Kidney (tissue), 14 donors: ENCODE measurements around the gene SMIM12. TPM values are rescaled to one million over a fixed set of nuclear protein-coding genes. Genes with fewer than 3 reads are reported as not detected.

Experiments used
- DNase-seq, 5 donors: peaks; one replicate each; pipeline ENCODE4 v3.0.0-alpha.2; 2013 to 2020
- FAIRE-seq: peaks from 2 replicates; lab custom pipeline; 2012; peaks lifted over from hg19 to GRCh38; lab: Jason Lieb, UNC
- H3K27ac ChIP-seq, 2 donors: one replicate each; pipeline ENCODE4 v1.7.0; 2013; ENCODE audit warnings: low read depth in 2 of 2, low read length in 2 of 2, inconsistent platforms in 1 of 2
- H3K27me3 ChIP-seq: one replicate; pipeline ENCODE4 v1.7.1; 2013; ENCODE audit warnings: low read length, inconsistent platforms; ENCODE audit not compliant: control insufficient read depth, insufficient read depth
- H3K36me3 ChIP-seq, 3 donors: one replicate each; pipeline versions ENCODE4 v1.7.0 to v1.7.1; 2013; ENCODE audit warnings: low read length in 3 of 3, control low read depth in 1 of 3, inconsistent platforms in 1 of 3; ENCODE audit not compliant: insufficient read depth in 3 of 3, control insufficient read depth in 2 of 3
- H3K4me1 ChIP-seq, 3 donors: one replicate each; pipeline versions ENCODE4 v1.7.0 to v1.7.1; 2013; ENCODE audit warnings: low read length in 3 of 3, inconsistent platforms in 1 of 3, low read depth in 1 of 3; ENCODE audit not compliant: control insufficient read depth in 2 of 3, insufficient read depth in 2 of 3
- H3K4me3 ChIP-seq, 3 donors: one replicate each; pipeline versions ENCODE4 v1.7.0 to v1.8.1; 2013; ENCODE audit warnings: low read length in 3 of 3, control low read depth in 1 of 3, inconsistent platforms in 1 of 3
- H3K9ac ChIP-seq, 3 donors: one replicate each; pipeline versions ENCODE4 v1.7.0 to v1.7.1; 2013; ENCODE audit warnings: low read length in 3 of 3, control low read depth in 1 of 3, inconsistent platforms in 1 of 3
- H3K9me3 ChIP-seq, 3 donors: one replicate each; pipeline versions ENCODE4 v1.7.0 to v1.7.1; 2013; ENCODE audit warnings: low read length in 3 of 3, control low read depth in 1 of 3, inconsistent platforms in 1 of 3; ENCODE audit not compliant: control insufficient read depth in 2 of 3, insufficient read depth in 1 of 3
- intact Hi-C: fragments of 100-400 bp; cut with DNase I; formaldehyde crosslinking; loops from one replicate; pipeline ENCODE4 v1.11.1; 2022
- polyA plus RNA-seq: library from polyadenylated mRNA; stranded (reverse); fragments of 350-450 nt; fragmentation: Illumina TruSeq; extraction: RNeasy Lipid Tissue Mini Kit (QIAGEN cat#74804); gene quantifications from one replicate; pipeline ENCODE4 v1.2.3, GENCODE V29; 2014; ENCODE audit warnings: low read depth, low replicate concordance; ENCODE audit not compliant: insufficient read depth
- total RNA-seq: library from RNA; stranded (reverse); fragmentation: NEBNext Ultra II Directional; extraction: Animal tissue kit (Norgen Biotek cat#: 25700); gene quantifications from one replicate; pipeline ENCODE4 v1.2.1, GENCODE V29; 2021
- TF ChIP-seq, protein P1 (sequence below): IDR thresholded peaks from 3 replicates; pipeline ENCODE4 v1.5.1; 2012; ENCODE audit warnings: mild to moderate bottlenecking, moderate library complexity, borderline replicate concordance; ENCODE audit not compliant: insufficient read depth; ENCODE audit errors: extremely low read depth
- donor health status: control.
- donor health status: control.
- donor health status: control.
- donor health status: control.
- donor health status: control.
- donor health status: DM: yes; HTN: yes; CAD: no.
- donor health status: Normal renal cell carcinoma (clear cell type).

Gene SMIM12
- total and polyA plus RNA-seq, 2 donors from 2014 or later = 49.2 to 85.9 TPM

DNA sequence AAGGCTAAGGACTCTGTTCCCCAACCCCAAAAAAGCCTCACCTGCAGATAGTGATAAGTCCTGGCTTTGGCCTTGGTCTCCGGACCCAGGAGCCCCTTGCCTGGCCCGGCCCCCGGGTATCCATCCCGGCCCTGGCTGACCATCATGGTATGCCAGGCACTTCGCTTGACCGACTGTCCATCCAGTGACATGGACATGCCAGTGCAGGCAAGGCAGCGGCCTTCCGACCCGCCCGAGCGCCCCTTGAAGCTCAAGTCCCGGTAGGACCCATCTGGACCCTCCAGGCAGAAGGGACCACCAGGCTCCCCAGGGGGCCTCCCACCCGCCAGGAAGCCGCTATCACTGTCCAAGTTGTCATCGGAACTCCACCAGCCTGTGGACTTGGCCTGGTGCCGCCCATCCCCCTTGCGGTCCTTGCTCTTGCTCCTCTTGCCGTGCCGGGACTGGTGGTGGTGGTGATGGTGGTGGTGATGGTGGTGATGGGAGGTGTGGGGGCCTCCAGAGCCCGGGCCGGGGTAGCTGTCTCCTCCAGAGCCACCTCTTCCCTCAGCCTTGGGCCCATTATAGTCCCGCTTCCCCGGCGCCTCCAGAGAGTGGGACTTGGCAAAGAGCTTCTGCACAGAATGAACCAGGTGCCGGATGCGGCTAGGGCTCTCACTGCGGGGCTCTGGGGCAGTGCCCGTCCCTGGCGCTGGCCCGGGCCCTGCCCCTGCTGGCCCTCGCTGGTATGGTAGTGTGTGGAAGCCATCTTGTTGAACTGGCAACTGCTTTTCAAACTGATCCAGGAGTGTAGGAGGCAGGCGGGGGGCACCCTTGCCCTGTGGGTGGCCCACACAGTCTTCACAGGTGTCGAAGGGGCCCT lies 44.9 kb upstream of the SMIM12 start:
- Histone ChIP-seq H3K27me3 (no peaks in the 10 kb centered on the region), H3K9me3 (no peaks in the 10 kb centered on the region), H3K9ac (no peak overlapping the region), H3K4me1 (no peaks in the 10 kb centered on the region), H3K4me3 (no peak overlapping the region), H3K27ac (no peak overlapping the region), H3K36me3 (no peaks in the 10 kb centered on the region)
- FAIRE-seq = no peak
- DNase-seq = no peak
- intact Hi-C loops = no loop called here
- TF ChIP-seq, protein P1, sequence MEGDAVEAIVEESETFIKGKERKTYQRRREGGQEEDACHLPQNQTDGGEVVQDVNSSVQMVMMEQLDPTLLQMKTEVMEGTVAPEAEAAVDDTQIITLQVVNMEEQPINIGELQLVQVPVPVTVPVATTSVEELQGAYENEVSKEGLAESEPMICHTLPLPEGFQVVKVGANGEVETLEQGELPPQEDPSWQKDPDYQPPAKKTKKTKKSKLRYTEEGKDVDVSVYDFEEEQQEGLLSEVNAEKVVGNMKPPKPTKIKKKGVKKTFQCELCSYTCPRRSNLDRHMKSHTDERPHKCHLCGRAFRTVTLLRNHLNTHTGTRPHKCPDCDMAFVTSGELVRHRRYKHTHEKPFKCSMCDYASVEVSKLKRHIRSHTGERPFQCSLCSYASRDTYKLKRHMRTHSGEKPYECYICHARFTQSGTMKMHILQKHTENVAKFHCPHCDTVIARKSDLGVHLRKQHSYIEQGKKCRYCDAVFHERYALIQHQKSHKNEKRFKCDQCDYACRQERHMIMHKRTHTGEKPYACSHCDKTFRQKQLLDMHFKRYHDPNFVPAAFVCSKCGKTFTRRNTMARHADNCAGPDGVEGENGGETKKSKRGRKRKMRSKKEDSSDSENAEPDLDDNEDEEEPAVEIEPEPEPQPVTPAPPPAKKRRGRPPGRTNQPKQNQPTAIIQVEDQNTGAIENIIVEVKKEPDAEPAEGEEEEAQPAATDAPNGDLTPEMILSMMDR = no peak

DNA sequence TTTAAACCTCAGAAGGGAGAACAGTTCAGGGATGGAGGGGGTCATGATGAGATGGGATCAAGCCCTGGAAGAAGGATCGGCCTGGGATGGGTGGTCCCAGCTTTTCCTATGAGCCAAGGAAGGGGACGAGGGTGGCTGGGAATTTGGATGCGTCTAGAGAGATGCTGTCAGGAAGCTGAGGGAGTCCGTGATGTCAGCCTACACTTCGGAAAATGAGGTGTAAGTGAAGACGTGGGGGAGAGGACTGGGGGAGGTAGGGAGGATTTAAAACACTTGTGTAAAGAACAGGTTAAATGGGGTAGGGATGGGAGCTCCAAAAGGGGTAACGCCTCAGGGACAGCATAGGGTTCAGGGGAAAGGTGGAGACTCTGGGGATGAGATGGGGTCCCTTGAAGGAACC lies 42.4 kb upstream of the SMIM12 start:
- H3K27ac ChIP-seq = no peak overlapping the region
- H3K9ac ChIP-seq = no peak overlapping the region
- intact Hi-C loops = no loop called here
- no peaks in the 10 kb centered on the region for H3K27me3 ChIP-seq
- TF ChIP-seq, protein P1 = no peak
- H3K9me3 ChIP-seq = no peaks in the 10 kb centered on the region
- DNase-seq (no peak), FAIRE-seq (no peak)
- no peaks in the 10 kb centered on the region for H3K36me3 ChIP-seq
- H3K4me3 ChIP-seq = no peak overlapping the region
- H3K4me1 ChIP-seq = no peaks in the 10 kb centered on the region

DNA sequence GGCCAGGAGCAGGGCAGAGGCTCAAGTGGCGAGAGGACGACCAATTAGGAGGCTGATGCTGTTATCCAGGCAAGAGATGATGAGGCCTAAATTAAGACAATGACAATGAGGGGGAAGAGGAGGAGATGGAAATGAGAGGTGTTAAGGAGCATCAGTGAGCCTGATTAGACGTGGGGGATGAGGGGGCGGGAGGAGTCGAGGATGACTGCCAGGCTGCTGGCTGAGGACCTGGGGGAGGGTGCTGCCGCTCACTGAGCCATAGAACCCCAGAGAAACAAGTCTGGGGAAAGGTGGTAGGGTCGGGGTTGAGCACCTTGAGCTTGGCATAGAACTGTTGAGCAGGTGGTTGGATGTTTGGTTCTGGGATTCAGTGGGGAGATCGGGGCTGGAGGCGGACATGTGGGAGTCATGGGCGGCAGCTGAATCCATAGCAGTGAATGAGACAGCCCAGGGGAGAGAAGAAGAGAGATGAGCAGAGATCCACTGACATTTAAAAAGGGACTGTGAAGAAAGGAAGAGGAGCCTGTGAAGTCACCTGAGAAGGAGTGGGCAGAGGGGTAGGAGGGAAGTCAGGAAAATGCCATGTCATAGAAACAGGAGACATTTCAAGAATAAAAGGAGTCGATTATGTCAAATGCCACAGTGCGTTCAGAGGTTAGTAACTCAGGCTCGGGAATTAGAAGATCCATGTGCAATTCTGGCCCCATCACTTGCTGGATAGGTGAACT lies 41.4 kb upstream of the SMIM12 start:
- Histone ChIP-seq H3K4me3 (no peak overlapping the region), H3K27me3 (no peaks in the 10 kb centered on the region), H3K4me1 (no peaks in the 10 kb centered on the region), H3K9ac (no peak overlapping the region), H3K9me3 (no peaks in the 10 kb centered on the region), H3K36me3 (no peaks in the 10 kb centered on the region), H3K27ac (no peak overlapping the region)
- TF ChIP-seq, protein P1 = no peak
- DNase-seq = no peak
- FAIRE-seq = no peak
- intact Hi-C loops = no loop called here
